Stimulated activated CD8-positive, alpha-beta memory T cell treated with anti-CD3 and anti-CD28 coated beads, Interleukin-7, amount 100 ng/mL, for 4 hours (primary cell): ENCODE results near the gene GLI2.

ENCODE experiments used
- DNase-seq, 2 donors: peaks; one replicate each; pipeline ENCODE4 v3.0.0-alpha.2; 2020; ENCODE audit warnings: low read depth in 2 of 2

Gene GLI2

DNA sequence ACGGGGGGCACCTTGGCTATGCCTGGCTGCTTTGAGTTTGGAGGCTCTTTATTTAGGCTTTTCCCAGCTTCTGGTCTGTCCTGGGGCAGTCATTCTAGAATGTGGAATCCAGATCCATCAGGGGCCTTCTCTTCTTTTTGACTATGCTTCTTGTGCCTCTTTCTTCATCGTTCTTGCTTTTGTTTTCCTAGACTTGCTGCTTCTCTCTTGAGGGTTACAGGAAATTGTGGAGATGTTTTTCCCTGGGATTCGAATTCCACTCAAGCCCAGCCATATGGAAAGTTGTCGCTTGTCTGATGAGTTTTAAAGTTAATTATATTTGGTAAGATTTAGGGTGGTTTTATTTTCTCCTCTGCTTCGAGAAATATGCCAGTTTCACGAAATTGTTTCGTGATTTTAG is 2.4 kb downstream of the GLI2 start:
- no peak for DNase-seq

DNA sequence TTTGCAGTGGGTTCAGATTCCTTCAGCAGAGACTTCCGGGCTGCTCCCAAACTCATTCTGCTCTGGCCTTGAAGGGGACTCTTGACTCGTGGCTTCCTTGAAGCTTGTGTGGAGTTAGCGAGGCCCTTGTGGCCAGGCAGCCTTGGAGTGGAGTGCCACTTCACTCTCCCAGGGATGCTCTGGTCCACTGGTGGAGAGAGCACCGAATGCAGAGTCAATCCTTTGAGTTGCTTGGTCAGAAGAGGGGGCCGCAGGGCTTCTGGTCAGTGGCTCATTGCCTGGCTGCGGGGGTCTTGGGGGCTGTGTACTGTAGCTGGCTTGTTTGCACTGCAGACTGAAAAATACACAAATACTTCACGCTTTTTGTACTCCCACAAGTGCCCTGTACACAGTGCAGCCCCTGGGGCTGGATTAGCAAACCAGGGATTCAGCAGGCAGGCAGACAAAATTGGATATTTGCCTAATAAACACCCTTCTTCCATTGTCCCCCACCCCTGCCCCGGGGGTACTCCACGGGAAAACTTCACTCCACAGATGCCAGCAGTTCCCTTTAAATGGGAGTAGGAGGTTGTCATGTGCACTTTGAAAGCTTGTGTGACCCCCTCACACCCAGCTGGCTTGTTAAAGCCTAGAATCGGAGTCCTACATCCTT is 3.2 kb downstream of the GLI2 start:
- DNase-seq: no peak

DNA sequence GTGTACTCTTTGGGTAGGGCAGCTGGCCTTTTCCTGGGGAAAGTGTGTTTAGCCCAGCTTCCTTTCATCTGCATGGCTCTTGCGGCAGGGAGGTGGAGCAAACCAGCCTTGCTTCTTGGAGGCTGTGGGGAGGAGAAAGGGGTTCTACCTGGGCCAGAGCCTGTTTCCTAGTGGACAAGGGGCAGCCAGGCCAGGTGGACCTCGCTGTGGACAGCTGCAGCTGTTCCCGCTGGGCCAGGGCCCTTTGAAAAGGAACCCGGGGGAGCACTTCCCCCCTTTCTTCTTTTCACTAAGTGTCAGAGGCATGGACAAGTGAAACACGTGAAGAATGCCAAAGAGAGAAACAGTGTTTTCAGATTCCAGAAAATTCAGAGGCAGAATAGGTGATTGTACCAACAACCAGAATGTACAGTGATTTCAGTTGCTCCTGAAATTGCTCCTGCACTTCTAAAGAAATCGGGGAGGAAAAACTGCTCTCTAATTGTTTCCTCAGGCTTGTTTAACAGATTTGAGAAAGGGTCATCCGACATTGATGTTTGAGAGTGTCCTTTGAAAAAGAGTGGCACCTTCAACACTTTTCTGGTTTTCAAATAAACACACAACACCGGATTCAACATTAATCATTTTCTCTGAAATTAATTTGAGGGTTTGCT is 3.9 kb downstream of the GLI2 start:
- no peak for DNase-seq

DNA sequence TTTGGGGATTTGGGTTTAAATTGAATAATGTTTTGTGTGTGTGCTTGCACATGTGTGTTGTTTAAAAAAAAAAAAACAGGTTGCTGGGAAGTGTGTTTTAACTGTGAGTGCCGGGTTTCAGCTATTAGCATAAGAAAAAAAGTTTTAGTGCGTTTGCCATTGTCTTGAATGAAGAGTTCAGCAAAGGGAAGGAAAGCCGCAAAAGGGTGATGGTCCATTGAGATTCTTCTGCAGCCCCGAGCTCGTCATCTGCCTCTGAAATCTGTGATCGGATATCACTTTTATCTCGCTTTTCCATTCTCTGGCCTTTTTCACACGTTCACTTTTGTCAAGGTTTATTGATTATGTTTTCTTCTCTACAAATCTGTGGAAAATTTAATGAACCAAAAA is 4.7 kb downstream of the GLI2 start:
- no peak for DNase-seq

DNA sequence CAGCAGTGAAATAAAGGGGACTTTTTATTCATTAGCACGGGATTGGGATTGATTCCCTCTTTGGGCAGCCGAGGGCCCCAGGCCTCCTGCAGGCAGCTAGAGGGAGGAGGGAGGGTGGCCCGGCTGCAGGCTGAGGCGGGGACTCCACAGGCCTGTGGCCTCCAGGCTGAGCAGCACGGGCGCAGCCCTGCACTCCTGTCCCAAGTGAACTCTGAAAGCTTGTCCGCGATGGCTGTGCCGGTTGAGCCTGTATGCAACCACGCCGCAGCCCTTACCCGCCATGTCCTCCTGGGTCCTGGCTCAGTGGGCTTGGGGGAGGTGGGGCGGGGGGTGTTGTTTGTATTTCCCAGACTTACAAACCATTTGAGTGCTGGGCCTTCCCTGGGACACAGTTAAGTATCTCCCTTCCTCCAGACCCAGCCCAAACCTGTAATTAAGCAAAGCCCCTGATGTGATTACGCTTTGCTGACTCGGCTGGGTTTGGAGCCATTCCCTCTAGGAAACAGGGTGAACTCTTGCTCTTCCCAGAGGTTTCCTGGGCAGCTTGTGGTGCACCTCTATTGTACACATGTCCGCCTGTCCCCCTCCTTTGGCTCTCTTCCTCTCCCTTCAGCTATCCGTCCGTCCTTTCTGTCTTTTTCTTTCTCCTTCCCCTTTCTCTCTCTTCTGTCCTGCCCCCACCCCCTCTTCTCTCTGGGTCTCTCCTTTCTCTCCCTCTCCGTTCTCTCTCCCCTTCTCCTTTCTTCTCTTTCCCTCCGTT is 5.3 kb downstream of the GLI2 start:
- DNase-seq: no peak

- no peak for DNase-seq
These were observed 6.2 kb downstream of the GLI2 start for GRCh38 chr2:120741571-120742561.

DNA sequence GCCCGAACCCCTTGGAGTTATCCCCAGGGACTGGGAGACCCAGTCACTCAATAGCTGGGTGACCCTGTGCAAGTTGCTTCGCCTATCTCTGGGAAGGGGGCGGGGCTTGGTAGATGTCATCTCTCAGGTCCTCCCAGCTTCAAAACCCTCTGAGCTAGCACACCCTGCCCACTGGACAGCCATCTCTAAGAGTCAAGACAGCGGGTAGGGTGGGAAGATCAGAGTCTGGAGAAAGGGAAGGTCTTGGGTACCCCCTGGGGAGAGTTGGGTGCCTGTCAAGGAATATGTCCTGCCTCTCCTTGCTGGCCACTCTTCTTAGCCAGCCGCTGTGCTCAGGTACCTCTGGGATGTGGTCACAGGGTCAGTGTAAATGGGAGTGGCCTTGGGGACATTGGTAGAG is 8.0 kb downstream of the GLI2 start:
- DNase-seq: no peak

DNA sequence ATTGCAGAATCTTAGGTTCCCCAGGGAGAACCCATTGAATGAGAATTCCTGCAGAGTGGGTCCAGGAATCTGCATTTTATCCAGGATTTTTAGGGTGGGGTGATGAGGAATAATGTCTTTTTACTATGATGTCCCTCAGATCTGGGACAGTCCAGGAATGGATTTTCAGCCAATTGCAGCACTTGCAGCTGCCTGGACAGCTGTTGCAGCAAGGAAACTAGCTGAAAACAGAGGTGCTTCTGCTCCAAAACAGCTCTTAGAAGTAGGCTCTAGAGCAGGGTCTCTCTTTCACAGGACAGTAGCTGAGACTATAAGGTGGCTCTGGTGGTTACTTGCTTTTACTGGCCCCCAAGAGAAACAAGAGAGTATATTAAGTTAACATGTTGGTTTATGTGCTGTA is 9.1 kb downstream of the GLI2 start:
- DNase-seq: no peak

- no peak for DNase-seq
These were observed 9.9 kb downstream of the GLI2 start for GRCh38 chr2:120745420-120746111.

DNA sequence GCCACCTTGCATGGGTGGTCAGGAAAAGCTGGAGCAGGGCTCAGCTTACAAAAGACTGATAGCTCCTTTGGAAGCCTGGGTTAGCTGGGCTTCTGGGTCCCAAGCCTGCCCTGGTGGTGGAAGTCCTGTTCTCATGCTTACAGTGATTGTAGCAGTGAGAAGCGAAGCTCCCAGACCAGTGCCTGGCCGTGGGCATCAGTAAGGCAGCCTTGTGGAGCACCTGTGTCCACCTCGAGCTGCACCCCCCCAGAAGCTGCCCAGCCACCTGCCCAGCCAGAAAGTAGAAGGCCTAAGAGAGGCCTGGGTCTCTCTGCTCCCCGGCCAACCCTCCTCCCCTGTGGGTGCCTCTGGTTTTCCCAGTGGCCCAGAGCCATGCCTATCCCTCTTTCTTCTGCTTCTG is 10.5 kb downstream of the GLI2 start:
- no peak for DNase-seq

DNA sequence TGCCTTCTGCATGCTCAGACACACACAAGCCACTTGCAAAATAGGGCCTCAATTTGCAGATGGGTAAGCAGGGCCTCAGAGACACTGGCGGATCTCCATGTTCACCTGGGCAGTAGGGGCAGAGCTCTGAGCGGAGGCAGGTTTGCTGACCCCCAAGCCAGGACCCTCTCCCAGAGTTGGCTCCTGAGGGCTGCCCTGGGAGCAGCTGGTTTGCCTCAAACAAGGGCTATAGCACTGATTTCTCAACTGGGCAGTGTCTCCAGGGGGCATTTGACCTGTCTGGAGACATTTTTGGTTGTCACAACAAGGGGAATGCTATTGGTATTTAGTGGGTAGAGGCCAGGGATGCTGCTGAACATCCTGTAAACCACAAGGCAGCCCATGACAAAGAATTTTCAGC is 11.6 kb downstream of the GLI2 start:
- no peak for DNase-seq

- no peak for DNase-seq
These were observed 12.0 kb downstream of the GLI2 start for GRCh38 chr2:120747706-120748105.

- no peak for DNase-seq
These were observed 12.6 kb downstream of the GLI2 start for GRCh38 chr2:120748310-120748709.

DNA sequence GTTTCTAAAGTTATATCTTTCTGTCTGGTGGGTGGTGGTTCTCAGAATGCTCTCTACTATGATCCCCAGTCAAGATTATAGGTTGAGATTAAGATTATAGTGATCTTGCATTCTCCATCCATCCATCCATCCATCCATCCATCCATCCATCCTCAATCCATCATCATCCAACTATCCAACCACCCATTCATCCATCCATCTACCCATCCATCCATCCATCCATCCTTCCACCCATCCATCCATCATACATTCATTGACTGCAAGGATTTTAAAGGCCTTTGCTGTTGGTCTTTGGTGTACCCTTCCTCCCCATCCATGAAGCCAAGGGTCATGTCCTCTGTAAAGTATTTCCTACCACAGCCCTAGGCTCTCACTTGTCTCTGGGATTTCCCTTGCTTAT is 13.1 kb downstream of the GLI2 start:
- DNase-seq: no peak

DNA sequence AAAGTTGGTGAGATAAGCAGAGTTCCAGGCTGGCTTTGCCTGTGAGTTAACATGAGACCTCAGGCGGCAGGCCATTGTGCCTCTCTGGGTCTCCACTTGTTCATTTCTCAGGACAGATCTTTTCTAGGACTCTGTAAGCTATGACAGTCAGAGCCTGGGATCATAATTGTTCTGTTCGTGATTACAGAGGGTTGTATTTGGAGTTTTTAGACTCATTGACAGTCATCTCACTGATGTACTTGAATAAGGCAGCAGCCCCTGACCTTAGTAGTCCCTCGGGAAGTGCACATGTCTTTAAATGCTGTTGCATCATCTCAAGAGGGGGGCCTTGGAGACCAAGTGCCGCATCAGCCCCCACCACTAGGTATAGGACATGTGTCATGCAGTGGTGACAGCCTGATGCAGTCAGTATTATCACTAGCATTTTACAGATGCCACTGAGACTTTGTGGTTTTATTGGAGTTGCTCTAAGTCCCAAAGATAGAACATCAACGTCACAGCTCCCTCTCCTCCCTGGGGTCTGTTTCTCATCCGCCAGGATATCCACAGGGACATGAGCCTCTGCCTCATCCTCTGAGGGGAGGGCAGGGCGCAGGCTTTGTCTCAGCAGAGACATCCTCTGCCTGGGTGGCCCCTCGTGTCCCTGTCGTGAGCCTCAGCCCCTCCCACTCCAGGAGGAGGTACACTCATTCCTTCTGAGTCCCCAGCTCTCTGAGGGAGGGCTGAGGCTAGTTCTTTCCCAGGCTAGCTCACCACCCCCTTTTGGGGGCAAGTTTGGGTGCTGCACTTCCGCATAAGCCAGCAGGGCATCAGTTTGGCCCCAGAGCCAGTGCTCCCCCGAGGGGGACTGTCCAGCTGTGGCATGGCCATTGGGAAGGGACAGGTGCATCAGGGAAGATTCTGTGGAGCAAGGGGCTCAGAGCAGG is 14.1 kb downstream of the GLI2 start:
- DNase-seq: no peak

GRCh38 chr2:120750488-120751210 is 15.0 kb downstream of the GLI2 start:
- DNase-seq: no peak

- DNase-seq: no peak
These were observed 15.9 kb downstream of the GLI2 start for GRCh38 chr2:120751553-120751952.

DNA sequence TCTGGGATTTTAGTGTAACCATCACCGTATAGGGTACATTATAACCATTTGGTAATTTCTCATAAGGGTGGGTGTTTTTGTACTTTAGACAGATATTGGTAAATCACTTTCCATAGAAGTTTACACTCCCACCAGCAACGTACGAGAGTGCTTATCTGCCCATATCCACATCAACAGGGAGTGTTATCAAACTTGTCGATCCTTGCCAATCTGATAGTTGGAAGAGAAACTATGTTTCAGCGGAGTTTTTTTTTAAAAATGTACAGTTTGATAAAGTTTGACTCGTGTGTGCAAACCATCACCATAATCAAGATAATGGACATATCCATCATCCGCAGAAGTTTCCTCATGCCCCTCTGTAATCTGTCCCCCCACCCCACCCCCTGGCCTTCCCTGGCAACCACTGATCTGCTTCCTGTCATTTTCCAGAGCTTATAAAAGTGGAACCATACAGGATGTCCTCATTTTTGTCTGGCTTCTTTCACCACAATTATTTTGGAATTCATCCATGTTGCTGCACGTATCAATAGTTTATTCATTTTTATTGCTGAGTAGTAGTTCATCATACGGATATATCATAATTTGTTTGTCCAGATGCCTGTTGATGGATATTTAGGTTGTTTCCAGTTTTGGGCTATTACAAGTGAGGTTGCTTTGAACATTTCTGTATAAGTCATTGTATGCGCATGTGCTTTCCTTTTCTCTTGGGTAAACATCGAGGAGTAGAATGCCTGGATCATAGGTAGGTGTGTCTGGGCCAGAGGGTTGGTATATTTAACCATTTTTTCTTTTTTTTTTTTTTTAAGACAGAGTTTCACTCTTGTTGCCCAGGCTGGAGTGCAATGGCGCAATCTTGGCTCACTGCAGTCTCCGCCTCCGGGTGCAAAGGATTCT is 18.6 kb downstream of the GLI2 start:
- no peak for DNase-seq
